PC-9 (cell line): ENCODE data around the gene SMTNL1. TPM values are rescaled to one million over a fixed set of nuclear protein-coding genes. Genes with fewer than 3 reads are reported as not detected.

Experiments used
- BruUV-seq: library from RNA; stranded (reverse); fragments of 400-500 nt; replicated peaks from 2 replicates; lab custom pipeline; 2021; lab: Mats Ljungman, UMichigan
- CTCF ChIA-PET: fragments of 300-600 bp; sonication (Branson Sonifier 250); formaldehyde crosslinking; loops from one replicate; lab custom pipeline; 2022; ENCODE audit warnings: antibody characterized with exemption; lab: Charles Lee
- POLR2A ChIA-PET: fragments of 300-600 bp; sonication (Branson Sonifier 250); formaldehyde crosslinking; loops from one replicate; lab custom pipeline; 2022; ENCODE audit warnings: antibody characterized with exemption; ENCODE audit not compliant: unreplicated experiment; lab: Charles Lee
- DNase-seq, 2 experiments: peaks; one replicate each; pipeline versions ENCODE4 v3.0.0 to v3.0.0-alpha.2; 2015 to 2022; ENCODE audit warnings: mixed read lengths in 1 of 2
- H2AFZ ChIP-seq: fragments of 200-600 bp; sonication (generic); 2 replicates; pipeline ENCODE4 v1.8.1; 2017; ENCODE audit warnings: antibody characterized with exemption
- H3F3A ChIP-seq: fragments of 200-600 bp; sonication (generic); 2 replicates; pipeline ENCODE4 v1.8.1; 2017; ENCODE audit warnings: antibody characterized with exemption, mild to moderate bottlenecking, low read depth; ENCODE audit not compliant: insufficient read depth
- H3K27ac ChIP-seq: fragments of 200-600 bp; sonication (generic); 2 replicates; pipeline ENCODE4 v1.6.1; 2016; ENCODE audit warnings: mixed run types
- H3K27me3 ChIP-seq: fragments of 200-600 bp; sonication (generic); 2 replicates; pipeline ENCODE4 v1.6.1; 2016; ENCODE audit warnings: low read depth, mixed run types; ENCODE audit not compliant: insufficient read depth
- H3K36me3 ChIP-seq: fragments of 200-600 bp; sonication (generic); 2 replicates; pipeline ENCODE4 v1.6.1; 2016; ENCODE audit warnings: low read depth, mixed run types
- H3K4me1 ChIP-seq: fragments of 200-600 bp; sonication (generic); replicated peaks from 2 replicates; pipeline ENCODE4 v1.6.1; 2016; ENCODE audit warnings: mixed run types; ENCODE audit not compliant: insufficient read depth
- H3K4me2 ChIP-seq: fragments of 200-600 bp; sonication (generic); 2 replicates; pipeline ENCODE4 v1.6.1; 2017; ENCODE audit warnings: mixed run types
- H3K4me3 ChIP-seq: fragments of 200-600 bp; sonication (generic); 2 replicates; pipeline ENCODE4 v1.6.1; 2016; ENCODE audit warnings: mixed run types
- H3K79me2 ChIP-seq: fragments of 200-600 bp; sonication (generic); 2 replicates; pipeline ENCODE4 v1.6.1; 2017; ENCODE audit warnings: low read depth, mixed run types
- H3K9me2 ChIP-seq: fragments of 200-600 bp; sonication (generic); 2 replicates; pipeline ENCODE4 v1.8.1; 2017; ENCODE audit warnings: mild to moderate bottlenecking; ENCODE audit not compliant: insufficient read depth
- H3K9me3 ChIP-seq: fragments of 200-600 bp; sonication (generic); 2 replicates; pipeline ENCODE4 v1.8.1; 2016; ENCODE audit warnings: low read depth; ENCODE audit not compliant: insufficient read depth
- H4K20me1 ChIP-seq: fragments of 200-600 bp; sonication (generic); 2 replicates; pipeline ENCODE4 v1.8.1; 2017; ENCODE audit not compliant: insufficient read depth
- CTCF ChIP-seq: fragments of 200-600 bp; sonication (generic); conservative IDR thresholded peaks from 2 replicates; pipeline ENCODE4 v1.6.1; 2017; ENCODE audit warnings: mixed run types, antibody characterized with exemption, mild to moderate bottlenecking, moderate library complexity
- EZH2 ChIP-seq: fragments of 200-600 bp; sonication (generic); IDR thresholded peaks from 2 replicates; pipeline ENCODE4 v1.8.0; 2017; ENCODE audit warnings: antibody characterized with exemption, low read depth
- intact Hi-C: fragments of 100-400 bp; cut with micrococcal nuclease; formaldehyde crosslinking; loops from one replicate; pipeline ENCODE4 v1.10.0; 2022; ENCODE audit not compliant: unreplicated experiment
- total RNA-seq: library from RNA; stranded (reverse); gene quantifications from 2 replicates; pipeline ENCODE4 v1.2.3, GENCODE V29; 2021

SMTNL1 gene
- total RNA-seq, 1 experiment from 2014 or later: not detected

GRCh38 chr11:57490456-57491248 is 46.7 kb upstream of the SMTNL1 start:
- Histone ChIP-seq H3K9me3 (no peaks in the 10 kb centered on the region), H3K27ac (no peak overlapping the region), H3K4me2 (no peak overlapping the region), H3K79me2 (no peaks in the 10 kb centered on the region), H3K9me2 (no peaks in the 10 kb centered on the region), H3K4me1 (peaks cover 16% of the 10 kb centered on the region), H4K20me1 (no peaks in the 10 kb centered on the region), H2AFZ (no peak overlapping the region), H3F3A (peaks cover 5% of the 10 kb centered on the region; the same call in 1 of the 2 replicates), H3K4me3 (no peak overlapping the region), H3K27me3 (no peaks in the 10 kb centered on the region), H3K36me3 (no peaks in the 10 kb centered on the region)
- no peak for DNase-seq
- POLR2A ChIA-PET: no interaction called here
- CTCF ChIA-PET: interaction anchor here (0.6 kb wide), 3 partner anchors 13 to 157 kb away, joined by 3 to 6 read pairs (median 4); no protein-coding TSS in a partner anchor
- TF ChIP-seq EZH2 (no peak), CTCF (no peak)
- intact Hi-C loops: loop anchor here (5.0 kb wide), 1 partner anchor 63 kb away; the partner anchor contains the start of gene SLC43A3
- no TSS peak for BruUV-seq

GRCh38 chr11:57491371-57492061 is 45.9 kb upstream of the SMTNL1 start:
- Histone ChIP-seq H3K4me3 (no peak overlapping the region), H3K27me3 (no peaks in the 10 kb centered on the region), H3K36me3 (no peaks in the 10 kb centered on the region), H2AFZ (no peak overlapping the region), H3K79me2 (no peaks in the 10 kb centered on the region), H3K4me1 (peaks cover 16% of the 10 kb centered on the region), H3K27ac (no peak overlapping the region), H4K20me1 (no peaks in the 10 kb centered on the region), H3F3A (0 out of 2 replicates have a peak, but pooled peaks cover 5% of the 10 kb centered on the region), H3K9me2 (no peaks in the 10 kb centered on the region), H3K9me3 (no peaks in the 10 kb centered on the region), H3K4me2 (no peak overlapping the region)
- POLR2A ChIA-PET: no interaction called here
- no peak for DNase-seq
- TF ChIP-seq CTCF: peak; percentile 74
- TF ChIP-seq EZH2: no peak
- intact Hi-C loops: loop anchor here (5.0 kb wide), 1 partner anchor 64 kb away; the partner anchor contains the start of gene SLC43A3
- CTCF ChIA-PET: interaction anchor here (0.6 to 0.7 kb wide), 4 partner anchors 12 to 157 kb away, joined by 3 to 6 read pairs (median 4); no protein-coding TSS in a partner anchor
- BruUV-seq: no TSS peak
